DND-41 (cell line): Measurements from ENCODE around the gene LRIT2.

Experiments
- ATAC-seq: fragments of 200-7000 bp; cut with Tn5 transposase; 3 replicates; pipeline ENCODE4 v1.9.1; 2021; ENCODE audit warnings: low read depth; ENCODE audit not compliant: insufficient read depth
- DNase-seq: peaks from one replicate; pipeline ENCODE4 v3.0.0-alpha.2; 2020
- H2AFZ ChIP-seq: 2 replicates; pipeline ENCODE4 v1.6.0; 2012; ENCODE audit warnings: low read depth, low read length
- H3K27ac ChIP-seq: 2 replicates; pipeline ENCODE4 v1.5.1; 2012; ENCODE audit warnings: low read length, inconsistent platforms
- H3K27me3 ChIP-seq: fragments of 200-600 bp; sonication (generic); 2 replicates; pipeline ENCODE4 v1.6.0; 2012; ENCODE audit warnings: low read length, mild to moderate bottlenecking, inconsistent platforms; ENCODE audit not compliant: insufficient read depth, poor library complexity
- H3K36me3 ChIP-seq: 2 replicates; pipeline ENCODE4 v1.5.1; 2012; ENCODE audit warnings: low read length, inconsistent platforms; ENCODE audit not compliant: insufficient read depth
- H3K4me1 ChIP-seq: 2 replicates; pipeline ENCODE4 v1.5.1; 2012; ENCODE audit warnings: mild to moderate bottlenecking, low read length; ENCODE audit not compliant: insufficient read depth
- H3K4me2 ChIP-seq: 2 replicates; pipeline ENCODE4 v1.6.0; 2012; ENCODE audit warnings: mild to moderate bottlenecking, moderate library complexity, low read length, inconsistent platforms; ENCODE audit not compliant: insufficient read depth
- H3K4me3 ChIP-seq, 2 experiments: fragments of 200-600 bp in 1 of 2; shearing (Covaris generic) in 1 of 2; 2 replicates each; pipeline ENCODE4 v1.5.1; 2012 to 2016; ENCODE audit warnings: inconsistent platforms in 2 of 2, low read length in 2 of 2, mild to moderate bottlenecking in 2 of 2, low read depth in 1 of 2, moderate library complexity in 1 of 2
- H3K79me2 ChIP-seq: 2 replicates; pipeline ENCODE4 v1.6.0; 2012; ENCODE audit warnings: low read length, inconsistent platforms; ENCODE audit not compliant: insufficient read depth
- H3K9ac ChIP-seq: 2 replicates; pipeline ENCODE4 v1.6.0; 2012; ENCODE audit warnings: low read depth, mild to moderate bottlenecking, inconsistent platforms, low read length, moderate library complexity
- H3K9me3 ChIP-seq: 2 replicates; pipeline ENCODE4 v1.5.1; 2012; ENCODE audit warnings: low read length, moderate library complexity, mild to moderate bottlenecking, inconsistent platforms; ENCODE audit not compliant: insufficient read depth, severe bottlenecking
- H4K20me1 ChIP-seq: 2 replicates; pipeline ENCODE4 v1.6.0; 2012; ENCODE audit warnings: low read length; ENCODE audit not compliant: insufficient read depth
- EZH2 ChIP-seq: IDR thresholded peaks from 3 replicates; pipeline ENCODE4 v1.6.1; 2012; ENCODE audit warnings: borderline replicate concordance, low read depth, mild to moderate bottlenecking, moderate library complexity, low read length, inconsistent platforms; ENCODE audit not compliant: severe bottlenecking
- TF ChIP-seq, protein P1 (sequence below): IDR thresholded peaks from 2 replicates; pipeline ENCODE4 v1.5.1; 2012; ENCODE audit warnings: borderline replicate concordance, low read length, moderate library complexity, mild to moderate bottlenecking; ENCODE audit not compliant: poor library complexity, severe bottlenecking; ENCODE audit errors: extremely low read depth

The LRIT2 gene

DNA sequence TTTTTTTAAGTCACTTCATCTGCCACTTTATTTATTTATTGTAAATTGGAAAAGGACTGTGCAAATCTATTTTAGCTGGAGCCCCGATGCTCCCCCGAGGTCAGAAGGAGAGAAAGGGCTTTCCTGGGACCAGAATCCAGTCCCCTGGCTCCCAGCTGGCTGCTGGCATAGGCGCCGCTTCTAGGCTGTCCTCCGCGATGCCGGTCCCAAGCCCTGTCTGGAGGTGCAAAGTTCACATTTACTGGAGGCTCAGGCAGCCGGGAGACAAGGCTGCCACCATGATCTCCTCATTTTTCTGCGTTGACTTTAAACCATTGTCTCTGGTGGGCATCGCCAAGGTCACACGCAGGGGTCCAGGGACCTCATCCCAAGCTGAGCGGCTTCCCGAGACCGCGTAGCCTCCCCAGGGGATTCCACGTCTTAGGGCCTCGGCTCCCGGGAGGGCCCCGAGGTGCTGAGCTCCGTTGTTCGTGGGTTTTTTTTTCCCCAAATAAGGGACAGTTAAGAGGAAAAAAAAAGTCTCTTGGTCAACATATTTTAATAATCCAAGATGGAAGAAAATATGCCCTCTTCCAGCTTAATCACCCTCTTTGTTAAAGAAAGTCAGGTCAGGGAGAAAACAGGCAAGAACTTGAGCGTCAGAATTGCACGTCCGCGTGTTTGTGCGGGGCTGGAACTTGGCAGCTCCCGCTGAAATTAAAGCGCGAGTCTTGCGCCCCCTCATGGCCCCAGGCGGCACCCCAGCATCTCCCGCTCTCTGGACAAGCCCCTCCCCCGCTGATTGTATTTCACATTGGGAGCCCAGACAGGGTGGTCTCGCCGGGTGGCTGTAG, 31.4 kb upstream of the LRIT2 start:
- DNase-seq, result no peak
- Histone ChIP-seq H4K20me1 (no peaks in the 10 kb centered on the region), H3K27me3 (no peaks in the 10 kb centered on the region), H3K9ac (no peak overlapping the region), H3K4me3 (no peak overlapping the region), H3K9me3 (no peaks in the 10 kb centered on the region), H3K36me3 (no peaks in the 10 kb centered on the region), H3K4me2 (no peak overlapping the region), H3K79me2 (no peaks in the 10 kb centered on the region), H3K4me1 (no peaks in the 10 kb centered on the region), H3K27ac (no peak overlapping the region), H2AFZ (no peak overlapping the region)
- ATAC-seq, result no peak
- TF ChIP-seq EZH2, result no peak
- TF ChIP-seq, protein P1, sequence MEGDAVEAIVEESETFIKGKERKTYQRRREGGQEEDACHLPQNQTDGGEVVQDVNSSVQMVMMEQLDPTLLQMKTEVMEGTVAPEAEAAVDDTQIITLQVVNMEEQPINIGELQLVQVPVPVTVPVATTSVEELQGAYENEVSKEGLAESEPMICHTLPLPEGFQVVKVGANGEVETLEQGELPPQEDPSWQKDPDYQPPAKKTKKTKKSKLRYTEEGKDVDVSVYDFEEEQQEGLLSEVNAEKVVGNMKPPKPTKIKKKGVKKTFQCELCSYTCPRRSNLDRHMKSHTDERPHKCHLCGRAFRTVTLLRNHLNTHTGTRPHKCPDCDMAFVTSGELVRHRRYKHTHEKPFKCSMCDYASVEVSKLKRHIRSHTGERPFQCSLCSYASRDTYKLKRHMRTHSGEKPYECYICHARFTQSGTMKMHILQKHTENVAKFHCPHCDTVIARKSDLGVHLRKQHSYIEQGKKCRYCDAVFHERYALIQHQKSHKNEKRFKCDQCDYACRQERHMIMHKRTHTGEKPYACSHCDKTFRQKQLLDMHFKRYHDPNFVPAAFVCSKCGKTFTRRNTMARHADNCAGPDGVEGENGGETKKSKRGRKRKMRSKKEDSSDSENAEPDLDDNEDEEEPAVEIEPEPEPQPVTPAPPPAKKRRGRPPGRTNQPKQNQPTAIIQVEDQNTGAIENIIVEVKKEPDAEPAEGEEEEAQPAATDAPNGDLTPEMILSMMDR, result peak; percentile 19

DNA sequence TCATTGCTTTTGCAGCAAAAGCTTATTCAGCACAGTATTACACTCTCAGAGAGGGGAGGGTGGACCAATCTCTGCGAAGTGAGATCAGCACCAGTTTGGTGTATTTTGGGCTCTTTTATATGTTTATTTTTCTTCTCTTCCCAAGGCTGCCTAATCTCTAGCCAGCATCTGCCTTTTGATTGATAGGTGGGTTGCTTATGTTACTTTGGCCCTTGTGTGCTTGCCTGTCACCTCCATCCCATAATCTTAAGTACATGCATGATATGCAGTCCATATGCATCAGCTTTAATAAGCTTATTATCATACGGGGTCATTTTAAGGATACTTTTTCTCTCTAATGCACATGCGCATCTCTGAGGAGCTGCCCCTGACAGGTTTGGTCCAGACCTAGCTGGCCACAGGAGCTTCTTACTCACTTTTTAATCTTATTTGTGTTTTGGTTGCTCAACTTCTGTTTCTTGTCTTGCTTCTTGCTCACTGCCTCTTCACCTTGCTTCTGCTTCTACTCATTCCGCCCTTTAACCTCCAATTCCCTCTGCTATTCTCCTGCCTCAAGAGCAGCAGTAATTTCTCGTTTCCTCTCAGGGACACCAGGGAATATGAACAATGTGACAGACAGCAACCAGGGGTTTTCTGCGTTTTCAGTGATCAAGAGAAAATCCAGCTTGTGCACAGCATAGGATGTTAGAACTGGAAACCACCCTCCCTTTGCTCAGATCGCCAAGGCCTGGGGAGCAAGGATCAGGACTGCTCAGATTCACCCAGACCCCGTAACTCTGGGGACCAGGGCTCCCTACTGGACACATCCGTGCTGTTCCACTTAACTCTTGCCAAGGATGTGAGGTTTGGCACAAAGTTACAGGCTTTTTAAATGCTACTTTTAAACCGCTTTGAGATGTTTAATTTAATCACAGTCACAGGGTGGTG, 29.5 kb upstream of the LRIT2 start:
- Histone ChIP-seq H3K4me2 (no peak overlapping the region), H3K9ac (no peak overlapping the region), H3K27ac (no peak overlapping the region), H3K27me3 (no peaks in the 10 kb centered on the region), H3K79me2 (no peaks in the 10 kb centered on the region), H4K20me1 (no peaks in the 10 kb centered on the region), H3K4me1 (no peaks in the 10 kb centered on the region), H3K36me3 (no peaks in the 10 kb centered on the region), H3K4me3 (no peak overlapping the region), H2AFZ (no peak overlapping the region), H3K9me3 (no peaks in the 10 kb centered on the region)
- TF ChIP-seq EZH2, result no peak
- TF ChIP-seq, protein P1, result no peak
- ATAC-seq, result no peak
- DNase-seq, result no peak

DNA sequence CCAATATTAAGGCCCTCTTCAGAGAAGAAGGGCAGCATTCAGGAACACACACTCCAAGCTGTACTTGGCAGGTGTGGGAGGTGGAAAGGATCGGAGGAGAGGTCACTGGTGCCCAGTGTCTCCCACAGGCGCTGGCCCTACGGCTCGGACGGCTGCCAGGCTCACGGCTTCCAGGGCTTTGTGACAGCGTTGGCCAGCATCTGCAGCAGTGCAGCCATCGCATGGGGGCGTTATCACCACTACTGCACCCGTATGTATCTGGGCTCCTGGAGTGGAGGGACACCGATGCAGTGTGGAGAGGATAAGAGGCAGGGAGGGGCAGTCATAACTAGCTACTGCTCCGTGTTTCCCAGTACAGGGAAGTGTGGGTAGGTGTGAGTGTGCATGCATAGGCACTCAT, 23.4 kb upstream of the LRIT2 start:
- Histone ChIP-seq H3K4me1 (no peaks in the 10 kb centered on the region), H3K27ac (no peak overlapping the region), H3K4me2 (no peak overlapping the region), H3K79me2 (no peaks in the 10 kb centered on the region), H2AFZ (no peak overlapping the region), H3K4me3 (no peak overlapping the region), H4K20me1 (no peaks in the 10 kb centered on the region), H3K9ac (no peak overlapping the region), H3K9me3 (no peaks in the 10 kb centered on the region), H3K27me3 (peaks cover 3% of the 10 kb centered on the region), H3K36me3 (no peaks in the 10 kb centered on the region)
- TF ChIP-seq EZH2, result no peak
- TF ChIP-seq, protein P1, result no peak
- DNase-seq (no peak), ATAC-seq (no peak)
